ENCODE data around the gene KHDC4.

The KHDC4 gene

GRCh38 chr1:155979597-155980343 is 45.6 kb upstream of the KHDC4 start:
- Histone ChIP-seq H3K9me3 (no peaks in the 10 kb centered on the region), H3K27me3 (no peaks in the 10 kb centered on the region), H3K4me1 (peaks cover 0 to 79% (median 64%) of the 10 kb centered on the region in 4 donors), H3K27ac (peak overlapping the region; percentile 98 to 99), H3K36me3 (no peaks in the 10 kb centered on the region), H3K4me3 (peak overlapping the region; percentile 89 to 98)
- TF ChIP-seq CTCF (IDR thresholded peaks at IDR 0.05), result no peak
- intact Hi-C loops (cut with DNase I; ENCODE audit: low total_unique reads), result no loop called here
- DNase-seq, result peak; percentile 57 to 90

GRCh38 chr1:155978973-155979429 is 44.8 kb upstream of the KHDC4 start:
- H3K4me3 ChIP-seq, result peak overlapping the region; percentile 89 to 98
- DNase-seq, result no peak
- intact Hi-C loops (cut with DNase I; ENCODE audit: low total_unique reads), result no loop called here
- TF ChIP-seq CTCF (IDR thresholded peaks at IDR 0.05), result no peak
- H3K9me3 ChIP-seq, result no peaks in the 10 kb centered on the region
- H3K4me1 ChIP-seq, result peaks cover 0 to 80% (median 69%) of the 10 kb centered on the region in 4 donors
- no peaks in the 10 kb centered on the region for H3K36me3 ChIP-seq
- no peaks in the 10 kb centered on the region for H3K27me3 ChIP-seq
- peak overlapping the region; percentile 98 to 99 for H3K27ac ChIP-seq

GRCh38 chr1:155978325-155978972 is 44.2 kb upstream of the KHDC4 start, which contains the start of gene ARHGEF2:
ARHGEF2 (minus strand) TSS chr1:155978547; CDS start chr1:155978427, 120 bp downstream.
- TF ChIP-seq CTCF (IDR thresholded peaks at IDR 0.05), result no peak
- H3K4me1 ChIP-seq, result peaks cover under 1 to 80% (median 69%) of the 10 kb centered on the region in 4 donors
- no peaks in the 10 kb centered on the region for H3K9me3 ChIP-seq
- peak within 1 kb of the TSS; percentile 89 to 98 for H3K4me3 ChIP-seq
- intact Hi-C loops (cut with DNase I; ENCODE audit: low total_unique reads), result no loop called here
- DNase-seq, result peak; percentile 90 to 93
- H3K36me3 ChIP-seq, result no peaks in the 10 kb centered on the region
- peak within 1 kb of the TSS; percentile 98 to 99 for H3K27ac ChIP-seq
- H3K27me3 ChIP-seq, result no peaks in the 10 kb centered on the region

- intact Hi-C loops (cut with DNase I; ENCODE audit: low total_unique reads), result no loop called here
- Histone ChIP-seq H3K36me3 (no peaks in the 10 kb centered on the region), H3K27ac (peak overlapping the region; percentile 98 to 99), H3K9me3 (no peaks in the 10 kb centered on the region), H3K4me3 (peak overlapping the region; percentile 89 to 98), H3K4me1 (peaks cover 5 to 80% (median 70%) of the 10 kb centered on the region in 4 donors), H3K27me3 (no peaks in the 10 kb centered on the region)
- no peak for TF ChIP-seq CTCF (IDR thresholded peaks at IDR 0.05)
- DNase-seq, result peak in 1 of 2 donors; percentile 77
Observed at GRCh38 chr1:155977690-155978324, 43.6 kb upstream of the KHDC4 start.

GRCh38 chr1:155976913-155977689 is 42.9 kb upstream of the KHDC4 start:
- Histone ChIP-seq H3K9me3 (no peaks in the 10 kb centered on the region), H3K4me1 (peaks cover 5 to 80% (median 69%) of the 10 kb centered on the region in 4 donors), H3K4me3 (peak overlapping the region; percentile 89 to 98), H3K36me3 (no peaks in the 10 kb centered on the region), H3K27ac (peak overlapping the region; percentile 98 to 99), H3K27me3 (no peaks in the 10 kb centered on the region)
- no peak for TF ChIP-seq CTCF (IDR thresholded peaks at IDR 0.05)
- intact Hi-C loops (cut with DNase I; ENCODE audit: low total_unique reads), result no loop called here
- DNase-seq, result no peak
